GM19372 (cell line): Measurements from ENCODE around the gene R3HCC1L.
"Not testable (repeated sequence)": the region's sequence is repeated elsewhere in the genome, so short reads cannot be mapped to it uniquely, and the experiment has no call there.

Source experiments
- ATAC-seq: cut with Tn5 transposase; IDR thresholded peaks from one replicate; pipeline ENCODE4 v1.9.1; 2021; ENCODE audit warnings: mild to moderate bottlenecking, low read depth, moderate library complexity; ENCODE audit not compliant: unreplicated experiment

R3HCC1L gene

DNA sequence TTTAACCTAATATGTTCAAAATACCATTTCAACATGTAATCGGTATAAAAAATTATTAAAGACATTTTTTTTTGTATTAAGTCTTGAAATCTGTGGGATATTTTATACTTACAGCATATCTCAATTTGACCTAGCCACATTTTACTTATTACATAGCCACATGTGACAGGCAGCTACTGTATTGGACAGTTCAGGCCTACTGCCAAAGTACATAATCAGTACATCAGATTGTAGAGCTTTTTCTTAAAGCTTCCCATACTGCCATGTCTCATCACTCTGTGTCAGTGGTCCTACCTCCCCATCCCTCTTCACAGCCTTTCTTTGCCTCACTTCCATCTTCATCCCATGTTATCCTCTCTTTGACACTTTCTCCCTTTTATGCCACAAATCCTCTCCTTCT is 90.5 kb downstream of the R3HCC1L start:
- ATAC-seq: no peak

DNA sequence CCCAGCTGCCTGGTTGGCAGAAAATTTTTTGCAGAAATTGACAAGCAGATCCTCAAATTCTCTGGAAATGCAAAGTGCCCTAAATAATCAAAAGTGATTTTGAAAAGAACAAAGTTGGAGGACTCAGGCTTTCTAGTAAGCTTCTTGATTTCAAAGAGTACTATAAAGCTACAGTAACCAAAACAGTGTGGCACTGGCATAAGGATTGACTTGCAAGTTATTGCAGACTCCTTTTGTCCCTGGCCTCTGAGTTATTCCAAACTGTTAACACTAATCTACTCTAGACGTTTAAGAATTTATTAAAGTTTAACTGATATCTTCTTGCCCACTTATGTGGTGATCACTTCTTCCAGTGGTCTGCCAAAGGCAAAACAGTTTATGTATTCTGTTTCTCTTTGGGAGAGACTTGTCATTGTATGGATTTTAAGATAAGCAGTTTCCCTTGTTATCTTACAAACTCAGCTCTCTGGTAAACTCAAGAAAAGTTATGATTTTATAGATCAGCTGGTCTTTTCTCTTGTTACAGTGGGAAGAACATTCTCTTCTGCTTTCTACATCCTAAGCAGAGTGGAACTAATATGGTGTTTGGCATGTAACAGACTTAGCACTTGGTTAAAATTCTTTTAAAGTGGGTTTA is 92.2 kb downstream of the R3HCC1L start:
- no peak for ATAC-seq

DNA sequence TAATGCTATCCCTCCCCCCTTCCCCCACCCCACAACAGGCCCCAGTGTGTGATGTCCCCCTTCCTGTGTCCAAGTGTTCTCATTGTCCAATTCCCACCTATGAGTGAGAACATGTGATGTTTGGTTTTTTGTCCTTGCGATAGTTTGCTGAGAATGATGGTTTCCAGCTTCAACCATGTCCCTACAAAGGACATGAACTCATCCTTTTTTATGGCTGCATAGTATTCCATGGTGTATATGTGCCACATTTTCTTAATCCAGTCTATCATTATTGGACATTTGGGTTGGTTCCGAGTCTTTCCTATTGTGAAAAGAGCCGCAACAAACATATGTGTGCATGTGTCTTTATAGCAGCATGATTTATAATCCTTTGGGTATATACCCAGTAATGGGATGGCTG is 93.3 kb downstream of the R3HCC1L start:
- not testable (repeated sequence) for ATAC-seq

DNA sequence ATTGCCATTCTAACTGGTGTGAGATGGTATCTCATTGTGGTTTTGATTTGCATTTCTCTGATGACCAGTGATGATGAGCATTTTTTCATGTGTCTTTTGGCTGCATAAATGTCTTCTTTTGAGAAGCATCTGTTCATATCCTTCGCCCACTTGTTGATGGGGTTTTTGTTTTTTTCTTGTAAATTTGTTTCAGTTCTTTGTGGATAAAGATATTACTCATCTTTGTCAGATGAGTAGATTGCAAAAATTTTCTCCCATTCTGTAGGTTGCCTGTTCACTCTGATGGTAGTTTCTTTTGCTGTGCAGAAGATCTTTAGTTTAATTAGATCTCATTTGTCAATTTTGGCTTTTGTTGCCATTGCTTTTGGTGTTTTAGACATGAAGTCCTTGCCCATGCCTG is 93.8 kb downstream of the R3HCC1L start:
- ATAC-seq: not testable (repeated sequence)

DNA sequence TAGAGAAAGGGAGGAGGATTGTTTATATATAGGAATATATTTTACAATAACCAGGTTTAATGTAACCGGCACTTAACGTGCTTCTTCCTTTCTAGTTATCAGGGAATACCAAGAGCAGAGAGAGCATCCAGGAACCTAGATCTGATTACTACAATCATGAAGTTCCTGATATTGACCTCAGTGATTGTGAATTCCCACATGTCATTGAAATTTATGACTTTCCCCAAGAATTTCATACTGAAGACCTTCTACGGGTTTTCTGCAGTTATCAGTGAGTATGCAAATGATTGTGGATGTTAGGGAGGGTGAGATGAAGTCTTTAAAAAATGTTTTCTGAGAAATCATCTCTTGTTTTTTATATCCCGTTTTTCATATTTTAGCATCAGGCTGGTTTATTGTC is 97.0 kb downstream of the R3HCC1L start:
- ATAC-seq: no peak

DNA sequence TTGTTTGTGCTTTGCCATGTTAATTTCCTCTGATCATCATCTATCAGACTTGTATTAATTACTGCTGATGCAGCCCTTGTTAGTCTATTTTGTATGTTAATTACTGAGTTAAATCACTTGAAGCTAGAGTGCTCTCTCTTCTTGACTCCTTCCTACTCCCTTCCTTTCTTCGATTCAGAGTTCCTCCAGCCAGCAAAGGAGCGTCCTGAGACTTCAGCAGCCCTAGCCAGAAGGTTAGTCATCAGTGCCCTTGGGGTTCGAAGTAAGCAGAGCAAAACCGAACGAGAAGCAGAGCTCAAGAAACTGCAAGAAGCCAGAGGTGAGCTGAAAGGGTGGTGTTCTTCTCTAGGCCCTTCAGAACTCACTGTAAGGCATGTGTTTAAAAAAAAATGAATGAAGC is 101.4 kb downstream of the R3HCC1L start:
- no peak for ATAC-seq

DNA sequence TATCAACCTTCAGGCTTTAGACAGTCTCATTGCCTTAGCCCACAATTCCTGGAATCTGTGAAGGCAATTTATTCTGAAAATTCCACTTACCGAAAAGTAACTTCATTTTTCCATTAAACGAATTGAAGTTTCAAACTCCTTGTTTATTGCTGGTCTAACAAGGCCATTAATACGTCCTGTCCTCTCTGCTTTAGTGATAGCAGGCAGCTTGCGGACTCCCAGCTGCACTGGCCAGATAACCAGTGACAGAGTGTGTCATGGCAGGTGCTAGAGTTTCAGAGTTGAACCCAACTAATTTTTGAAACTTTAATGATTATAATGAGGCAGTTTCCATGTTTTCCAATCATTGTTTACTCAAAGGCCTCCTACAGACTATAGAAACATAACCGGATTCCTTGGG is 102.4 kb downstream of the R3HCC1L start:
- ATAC-seq: no peak

DNA sequence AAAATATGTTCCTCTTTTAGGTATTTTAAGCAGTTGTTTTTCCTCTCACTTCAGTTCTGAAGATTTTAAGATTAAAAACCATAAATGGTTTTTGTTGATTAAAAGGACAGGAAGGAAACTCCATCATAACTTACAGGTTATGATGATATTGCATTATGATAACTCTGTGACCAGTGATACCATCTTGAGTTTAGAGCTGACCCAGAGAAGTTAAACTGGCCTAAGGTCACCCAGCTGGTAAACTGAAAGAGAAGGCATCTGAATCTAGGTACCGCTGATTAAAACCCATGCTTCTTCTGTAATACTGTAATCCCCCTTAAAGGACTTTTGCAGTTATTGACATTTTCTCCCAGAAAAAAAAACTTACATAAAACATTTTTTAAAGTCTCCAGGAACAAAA is 103.9 kb downstream of the R3HCC1L start:
- ATAC-seq: no peak

DNA sequence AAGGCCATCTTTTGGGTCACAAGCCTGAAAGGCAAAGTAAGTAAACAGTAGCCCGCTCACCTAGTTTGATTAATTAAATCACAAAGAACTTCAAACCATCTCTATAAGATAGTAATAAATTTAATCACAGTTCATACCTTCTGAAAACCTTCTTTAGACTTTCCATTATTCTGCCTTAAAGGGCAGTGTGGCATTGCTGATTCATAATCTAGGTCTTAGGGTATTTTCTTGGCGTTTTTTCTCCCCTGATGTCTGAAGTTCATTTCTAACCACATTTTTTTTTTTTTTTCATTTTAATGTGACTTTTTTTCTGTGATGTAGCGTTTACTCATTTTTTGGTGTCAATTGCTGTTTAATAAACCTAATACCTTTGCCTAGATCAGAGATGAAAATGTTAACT is 106.1 kb downstream of the R3HCC1L start:
- ATAC-seq: no peak

DNA sequence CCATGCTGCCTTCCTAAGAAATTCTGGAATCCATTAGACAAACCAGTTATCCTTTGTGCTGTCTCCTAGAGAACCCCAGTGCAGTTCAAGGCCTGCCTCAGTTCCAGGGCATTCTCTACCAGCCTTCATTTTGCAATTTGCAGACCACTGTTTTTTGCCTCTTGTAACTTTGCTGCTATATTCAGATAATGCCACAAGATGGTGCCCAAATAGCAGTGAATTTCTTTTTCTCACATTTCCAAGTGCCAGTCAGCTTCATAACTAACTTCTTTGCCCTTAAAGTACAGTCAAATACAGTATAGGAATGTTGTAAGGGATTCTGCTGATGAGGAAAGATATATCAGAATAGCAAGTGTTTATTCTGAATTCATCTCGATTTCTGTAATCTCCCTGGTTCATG is 108.4 kb downstream of the R3HCC1L start:
- ATAC-seq: no peak

DNA sequence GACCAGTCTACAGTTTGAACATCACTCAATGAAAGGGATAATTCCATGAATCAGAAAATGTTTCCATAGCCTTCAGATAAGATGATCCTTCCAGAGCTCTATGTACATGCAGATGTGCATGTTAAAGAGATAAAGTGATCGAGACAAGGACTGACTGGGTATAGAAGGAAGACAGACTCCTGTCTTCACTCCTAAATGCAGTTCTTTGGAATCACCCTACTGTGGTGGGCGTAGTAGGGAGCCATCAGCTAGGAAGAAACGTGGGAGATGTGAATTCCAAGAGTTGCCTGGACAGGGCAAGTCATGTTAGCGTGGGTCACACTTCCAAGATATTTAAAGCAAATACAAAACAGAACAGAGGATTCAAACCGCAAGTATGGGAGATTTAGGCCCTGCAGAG is 109.7 kb downstream of the R3HCC1L start:
- no peak for ATAC-seq

DNA sequence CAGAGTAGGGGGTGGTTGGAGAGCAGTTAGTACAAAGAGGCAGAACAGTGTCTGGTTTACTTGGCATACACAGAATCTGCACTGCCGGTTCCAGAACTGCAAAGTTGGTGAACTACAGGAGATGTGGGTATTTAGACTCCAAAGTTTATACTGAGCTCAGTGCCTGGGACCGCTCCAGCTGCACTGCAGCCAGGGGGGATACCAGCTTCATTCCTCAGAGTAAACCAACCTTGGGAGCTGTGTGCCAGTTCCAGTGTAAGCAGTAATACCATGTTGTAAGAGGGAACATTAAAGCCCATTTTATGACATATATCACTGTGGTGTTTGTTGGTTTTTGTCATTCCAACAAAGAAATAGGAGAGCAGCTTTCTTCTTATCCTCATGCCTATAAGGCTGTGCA is 110.1 kb downstream of the R3HCC1L start:
- ATAC-seq: no peak

DNA sequence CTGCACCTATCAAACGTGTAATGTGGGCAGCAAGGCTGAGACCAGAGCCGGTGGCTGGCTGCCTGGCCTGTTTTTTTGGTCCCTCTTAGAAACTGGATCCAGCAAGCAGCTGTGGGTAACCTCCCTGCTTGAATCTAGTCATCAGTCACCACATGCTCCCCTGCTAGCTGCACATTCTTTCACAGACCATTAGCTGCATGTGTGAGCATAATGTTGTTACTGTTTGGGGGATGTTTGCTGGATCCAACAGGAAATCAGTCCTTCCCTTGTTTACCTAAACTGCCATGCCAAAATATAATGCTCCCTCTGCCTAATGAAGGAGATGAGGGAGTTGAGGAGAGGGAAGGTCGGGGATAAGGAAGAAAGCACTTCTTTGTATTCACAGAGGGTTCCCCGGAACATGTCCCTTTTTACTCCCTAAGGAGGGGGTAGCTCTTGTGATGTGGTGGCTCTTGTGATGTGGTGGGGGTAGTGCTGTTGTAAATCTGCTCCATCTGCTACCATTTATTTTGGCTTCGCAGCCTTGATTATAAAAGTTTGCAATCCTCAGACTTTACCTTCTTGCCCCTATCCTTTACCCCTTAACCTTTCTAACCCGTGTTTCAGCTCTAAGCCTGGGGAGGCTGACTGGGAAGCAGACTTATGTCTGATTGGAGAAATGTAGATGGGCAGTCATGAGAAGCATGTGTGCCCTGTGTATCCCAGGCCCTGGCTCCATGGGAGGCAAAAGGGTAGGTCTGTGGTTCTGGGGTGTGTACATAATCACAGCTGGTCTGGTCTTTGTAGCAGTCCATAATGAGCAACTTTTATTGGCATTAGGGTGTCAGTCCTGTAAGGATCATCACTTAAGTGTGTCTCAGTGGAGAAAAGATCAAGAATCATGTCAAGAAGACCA is 112.7 kb downstream of the R3HCC1L start:
- ATAC-seq: no peak

DNA sequence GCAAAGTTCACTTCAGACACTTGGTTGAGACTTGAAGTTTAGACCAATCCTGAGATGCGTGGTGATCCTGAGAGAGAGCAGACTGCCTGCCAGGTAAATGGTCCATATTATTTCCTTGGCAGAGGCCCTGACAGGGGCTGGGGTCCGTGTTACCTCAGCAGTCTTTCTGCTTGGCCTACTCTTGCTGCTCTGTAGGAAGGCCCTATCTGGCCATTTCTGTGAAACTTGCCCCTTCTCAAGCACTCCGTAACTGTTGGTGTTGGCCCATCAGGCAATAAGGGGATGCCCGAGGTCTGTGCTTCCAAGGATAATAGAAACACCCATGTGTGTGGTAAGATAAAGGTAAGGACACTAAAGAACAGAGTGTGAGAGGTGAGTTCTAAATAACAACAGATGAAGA is 113.6 kb downstream of the R3HCC1L start:
- ATAC-seq: no peak

DNA sequence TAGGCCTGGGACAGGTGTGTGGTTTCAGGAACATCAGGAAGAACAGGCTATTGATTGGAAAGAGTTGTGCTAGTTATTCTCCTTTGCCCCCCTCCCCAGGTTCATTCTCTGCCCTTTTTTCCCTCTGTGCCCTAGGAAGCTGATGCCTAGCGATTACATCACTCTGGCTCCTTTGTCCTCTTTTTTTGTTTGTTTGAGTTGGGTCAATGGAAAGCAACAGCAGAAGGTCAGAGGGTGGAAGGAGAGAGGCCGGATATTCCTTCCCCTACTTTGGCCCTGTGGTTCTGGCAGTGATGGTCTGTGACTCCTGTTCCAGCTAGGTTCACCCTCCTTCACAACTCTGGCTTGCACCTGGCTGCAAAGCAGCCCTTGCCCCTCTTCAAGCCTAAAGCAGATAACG is 114.7 kb downstream of the R3HCC1L start:
- ATAC-seq: no peak

DNA sequence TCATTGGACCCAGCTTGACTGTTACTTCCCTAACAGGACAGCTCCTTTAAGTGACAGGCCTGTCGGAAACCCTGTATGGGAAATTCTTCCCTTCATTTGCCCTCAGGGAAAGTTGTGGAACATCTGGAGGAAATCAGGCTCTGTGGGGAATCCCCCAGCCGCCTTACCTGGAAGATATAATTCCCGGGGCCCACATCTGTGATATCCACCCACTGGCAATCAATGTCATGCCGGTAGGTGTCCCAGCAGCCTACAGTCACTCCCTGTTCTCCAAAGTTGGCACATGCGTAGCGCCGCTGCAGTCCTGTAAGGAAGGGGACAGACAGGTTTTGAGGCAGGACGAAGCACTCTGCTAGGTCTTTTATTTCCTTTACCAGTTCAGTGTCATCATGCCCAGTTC is 116.9 kb downstream of the R3HCC1L start:
- no peak for ATAC-seq

DNA sequence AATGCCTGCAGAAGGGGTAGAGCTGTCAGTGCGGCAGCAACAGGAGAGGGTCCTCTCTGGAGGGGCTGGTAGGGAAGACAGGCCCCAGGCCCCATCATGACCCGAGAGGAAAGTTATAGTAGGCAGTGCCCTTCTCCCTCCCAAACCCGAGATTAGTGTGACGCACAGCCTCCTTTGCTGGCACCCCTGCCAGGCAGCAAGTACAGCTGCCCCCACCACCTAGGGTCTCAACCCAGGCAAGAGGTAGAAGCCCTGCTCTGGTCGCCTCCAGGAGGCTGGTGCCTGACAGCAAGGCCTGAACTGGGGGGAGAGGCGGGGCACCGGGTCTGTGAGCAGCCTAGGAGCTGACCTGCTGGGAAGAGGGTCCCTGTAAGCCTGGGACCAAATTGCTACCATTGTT is 118.0 kb downstream of the R3HCC1L start:
- no peak for ATAC-seq

DNA sequence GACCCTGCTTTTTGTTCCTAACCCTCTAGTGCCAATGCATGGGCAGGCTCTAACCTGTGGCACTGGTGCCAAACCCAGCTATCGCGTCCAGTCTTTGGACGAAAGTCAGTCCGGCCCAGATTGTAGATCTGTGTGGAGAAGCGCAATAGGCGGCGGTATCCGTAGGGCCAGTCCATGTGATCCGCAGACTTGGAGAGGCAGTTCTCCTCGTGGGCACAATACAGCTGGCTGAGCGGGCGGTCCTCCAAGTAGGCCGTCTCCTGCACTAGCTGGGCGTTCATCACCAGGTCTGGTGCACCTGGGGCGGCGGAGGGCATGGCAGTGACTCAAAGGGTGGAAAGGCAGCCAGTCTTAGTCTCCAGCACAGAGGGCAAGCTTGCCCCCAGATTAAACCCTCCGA is 119.0 kb downstream of the R3HCC1L start:
- no peak for ATAC-seq

DNA sequence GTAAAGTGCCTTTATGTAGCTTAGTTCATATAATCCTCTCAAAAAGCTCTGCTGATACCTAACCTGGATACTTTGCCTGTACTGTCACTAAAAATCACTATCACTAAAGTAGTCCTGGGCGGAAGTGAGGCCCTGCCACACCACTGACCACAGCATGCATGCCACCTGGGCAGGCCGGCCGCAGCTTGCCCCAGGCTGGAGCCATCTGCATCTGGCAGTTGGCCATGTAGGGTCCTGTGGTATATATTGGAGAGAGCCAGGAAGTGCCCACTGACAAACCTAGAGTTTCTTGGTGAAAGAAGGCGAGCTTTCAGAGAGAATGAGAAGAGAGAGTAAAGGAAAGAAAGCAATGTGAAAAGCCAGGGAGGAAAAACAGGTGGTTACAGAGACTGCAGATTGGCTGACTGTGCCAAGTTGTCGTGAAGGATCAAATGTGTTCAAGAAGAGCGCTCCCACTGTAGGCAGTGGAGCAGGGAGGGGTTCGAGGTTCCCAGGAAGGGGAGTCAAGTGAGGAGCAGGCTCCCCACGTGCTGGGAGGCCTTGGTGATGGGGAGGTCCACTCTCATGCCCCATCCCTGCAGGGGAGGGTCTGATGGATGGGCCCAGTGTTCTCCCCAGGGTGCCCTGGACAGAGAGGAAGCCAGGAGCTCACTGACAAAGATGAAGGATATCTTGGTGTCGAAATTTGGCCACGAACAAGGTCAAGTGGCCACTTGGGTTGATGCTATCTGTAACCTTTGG is 119.9 kb downstream of the R3HCC1L start:
- ATAC-seq: no peak

DNA sequence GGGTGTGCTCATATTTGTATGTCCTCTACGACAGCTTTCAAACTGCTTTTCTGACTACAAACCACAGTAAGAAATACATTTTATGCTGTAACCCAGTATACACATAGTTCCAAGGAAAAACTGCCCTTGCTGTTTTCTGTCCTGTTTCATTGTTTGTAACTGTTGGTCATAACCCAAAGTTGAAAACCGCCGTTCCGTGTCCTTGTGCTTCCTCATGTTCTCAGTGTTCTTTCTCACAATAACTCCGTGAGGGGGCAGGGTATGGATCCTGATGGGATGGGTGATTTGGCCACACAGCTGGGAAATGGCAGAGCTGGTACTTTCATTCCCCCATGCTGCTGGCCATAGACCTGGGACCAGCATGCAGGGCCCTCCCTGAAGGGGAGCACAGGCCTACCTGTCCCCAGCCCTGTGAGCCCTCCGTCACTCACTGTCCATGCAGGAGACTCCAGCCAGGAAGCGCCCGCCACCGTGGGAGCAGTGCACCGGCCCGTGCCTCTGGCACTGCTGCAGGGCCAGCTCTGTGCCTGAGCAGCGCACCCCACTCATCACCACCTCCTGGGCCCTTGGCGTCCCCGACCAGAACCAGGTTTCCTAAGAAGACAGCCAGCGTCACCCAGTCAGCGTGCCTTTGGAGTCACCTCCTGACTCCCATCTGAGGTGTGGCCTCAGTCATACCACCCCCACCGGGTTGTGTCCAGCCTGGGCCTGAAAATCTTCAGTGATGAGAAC is 120.9 kb downstream of the R3HCC1L start:
- no peak for ATAC-seq

DNA sequence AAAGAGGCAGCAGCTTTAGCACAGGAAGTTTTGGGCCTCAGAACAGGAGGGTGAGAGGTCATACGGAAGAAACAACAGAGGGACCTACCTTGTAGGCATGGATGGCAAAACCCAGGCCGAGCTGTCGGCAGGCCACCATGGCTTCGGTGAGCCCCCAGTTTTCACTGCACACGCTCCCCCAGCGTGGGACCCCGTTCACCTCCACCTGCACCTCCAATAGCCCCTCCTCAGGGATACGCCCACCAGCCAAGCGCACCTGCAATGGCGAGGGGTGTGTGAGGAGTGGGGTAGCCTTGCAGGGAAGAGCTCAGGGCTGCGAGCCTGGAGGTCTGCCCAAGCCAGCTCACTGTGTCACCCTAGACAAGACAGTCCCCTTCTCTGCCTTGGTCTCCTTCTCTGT is 122.2 kb downstream of the R3HCC1L start:
- ATAC-seq: no peak
